Thyroid gland (tissue), 4 donors: ENCODE data around the gene CCDC85A. TPM values are rescaled to one million over a fixed set of nuclear protein-coding genes. Genes with fewer than 3 reads are reported as not detected.

Experiments used
- DNase-seq, 2 donors: peaks; one replicate each; pipeline ENCODE4 v3.0.0-alpha.2; 2019
- H3K27ac ChIP-seq, 3 donors: fragments of 200-600 bp; sonication (generic); 1 replicate in 2 of 3; 2 replicates in 1 of 3; pipeline ENCODE4 v1.5.1; 2016 to 2019; ENCODE audit warnings: mild to moderate bottlenecking in 1 of 3, moderate library complexity in 1 of 3
- H3K27me3 ChIP-seq: fragments of 200-600 bp; sonication (generic); one replicate; pipeline ENCODE4 v1.5.1; 2019
- H3K36me3 ChIP-seq, 2 donors: fragments of 200-600 bp; sonication (generic); one replicate each; pipeline ENCODE4 v1.5.1; 2016 to 2019
- H3K4me1 ChIP-seq, 2 donors: fragments of 200-600 bp; sonication (generic); one replicate each; pipeline ENCODE4 v1.5.1; 2017 to 2019
- H3K4me3 ChIP-seq, 3 donors: fragments of 200-600 bp; sonication (generic); replicated peaks in 1 of 3; 1 replicate in 2 of 3; 2 replicates in 1 of 3; pipeline ENCODE4 v1.5.1; 2016; ENCODE audit warnings: mild to moderate bottlenecking in 1 of 3
- H3K9me3 ChIP-seq: fragments of 200-600 bp; sonication (generic); one replicate; pipeline ENCODE4 v1.5.1; 2017
- CTCF ChIP-seq, 6 experiments: fragments of 200-600 bp in 3 of 6; fragments of 450-650 bp in 3 of 6; sonication (generic) in 3 of 6; IDR thresholded peaks; one replicate each; pipeline ENCODE4 v1.5.1; 2016 to 2019; ENCODE audit warnings: antibody characterized with exemption in 6 of 6, mild to moderate bottlenecking in 2 of 6, inconsistent platforms in 1 of 6, moderate library complexity in 1 of 6
- POLR2A ChIP-seq, 2 donors: fragments of 450-650 bp; IDR thresholded peaks; one replicate each; pipeline ENCODE4 v1.6.1; 2017; ENCODE audit warnings: antibody characterized with exemption in 2 of 2, mild to moderate bottlenecking in 2 of 2, moderate library complexity in 1 of 2
- WGBS, 2 donors: methylation state at CpG; one replicate each; pipeline ENCODE4 v1.1.5; 2017; 5-methylcytosine and 5-hydroxymethylcytosine counted together
- intact Hi-C: fragments of 100-400 bp; cut with DNase I; formaldehyde crosslinking; loops from one replicate; pipeline ENCODE4 v1.15.1; 2023
- total RNA-seq, 4 donors: library from RNA; depleted of rRNA; stranded (reverse); fragments of >200 nt; gene quantifications; one replicate each; pipeline ENCODE4 v1.2.3, GENCODE V29; 2016

The CCDC85A gene
- total RNA-seq, 4 donors from 2014 or later: 24.5 to 36.4 (median 27.6) TPM

DNA sequence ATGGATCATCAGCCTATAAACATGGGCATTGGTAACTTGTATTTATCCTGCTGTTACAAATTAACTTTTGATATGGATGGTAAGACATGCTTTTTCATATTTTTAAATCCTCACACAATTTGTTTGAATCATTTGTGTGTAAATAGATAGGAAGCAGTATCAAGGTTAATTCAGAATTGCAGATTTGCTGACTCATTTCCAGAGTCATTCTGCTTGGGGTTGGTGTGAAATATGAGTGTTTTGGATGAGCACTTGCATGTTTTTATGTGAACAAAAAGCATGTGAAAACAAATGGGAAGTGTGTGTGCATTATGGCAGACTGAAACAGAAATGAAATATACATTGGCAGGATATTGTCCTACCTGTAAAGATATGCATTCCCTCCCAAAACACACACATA, 11.8 kb downstream of the CCDC85A start:
- intact Hi-C loops: no loop called here
- no peak overlapping the region for H3K27ac ChIP-seq
- H3K36me3 ChIP-seq: peaks cover 0 to 4% of the 10 kb centered on the region in 2 donors

GRCh38 chr2:56197816-56198215, 14.0 kb downstream of the CCDC85A start:
- no peaks in the 10 kb centered on the region for H3K27me3 ChIP-seq
- no peak for TF ChIP-seq POLR2A (IDR thresholded peaks at IDR 0.05)
- TF ChIP-seq CTCF (IDR thresholded peaks at IDR 0.05): no peak
- intact Hi-C loops: no loop called here
- no peak for DNase-seq
- no peak overlapping the region for H3K4me3 ChIP-seq
- no peaks in the 10 kb centered on the region for H3K9me3 ChIP-seq
- H3K4me1 ChIP-seq: peaks cover 11 to 17% of the 10 kb centered on the region in 2 donors
- no peak overlapping the region for H3K27ac ChIP-seq
- WGBS, 2 donors: 93 to 95% methylated on average over 7 of the region's 7 CpGs
- peaks cover 0 to 1% of the 10 kb centered on the region in 2 donors for H3K36me3 ChIP-seq

More for the DNA sequence above, 11.8 kb downstream of the CCDC85A start:
- Histone ChIP-seq H3K9me3 (no peaks in the 10 kb centered on the region), H3K4me3 (no peak overlapping the region), H3K27me3 (no peaks in the 10 kb centered on the region), H3K4me1 (peaks cover 17 to 23% of the 10 kb centered on the region in 2 donors)
- TF ChIP-seq POLR2A (IDR thresholded peaks at IDR 0.05): no peak
- no peak for TF ChIP-seq CTCF (IDR thresholded peaks at IDR 0.05)
- DNase-seq: no peak

- 86 to 95% methylated on average over 1 of the region's 1 CpG for WGBS, 2 donors
- no peak for DNase-seq
- TF ChIP-seq CTCF (IDR thresholded peaks at IDR 0.05) (no peak), POLR2A (IDR thresholded peaks at IDR 0.05) (no peak)
- no peak overlapping the region for H3K4me3 ChIP-seq
- H3K4me1 ChIP-seq: peaks cover 11 to 16% of the 10 kb centered on the region in 2 donors
- H3K36me3 ChIP-seq: no peaks in the 10 kb centered on the region
- no peaks in the 10 kb centered on the region for H3K27me3 ChIP-seq
- no peaks in the 10 kb centered on the region for H3K9me3 ChIP-seq
- no peak overlapping the region for H3K27ac ChIP-seq
- intact Hi-C loops: no loop called here
These were observed 15.1 kb downstream of the CCDC85A start for GRCh38 chr2:56198936-56199335.

GRCh38 chr2:56199492-56199891, 15.7 kb downstream of the CCDC85A start:
- Histone ChIP-seq H3K4me1 (peaks cover 11 to 12% of the 10 kb centered on the region in 2 donors), H3K36me3 (no peaks in the 10 kb centered on the region), H3K27me3 (no peaks in the 10 kb centered on the region), H3K9me3 (no peaks in the 10 kb centered on the region), H3K4me3 (no peak overlapping the region), H3K27ac (no peak overlapping the region)
- DNase-seq: no peak
- WGBS, 2 donors: 88 to 92% methylated on average over 1 of the region's 1 CpG
- TF ChIP-seq POLR2A (IDR thresholded peaks at IDR 0.05): no peak
- intact Hi-C loops: no loop called here

GRCh38 chr2:56202381-56203121, 18.8 kb downstream of the CCDC85A start:
- no peak for DNase-seq
- WGBS, 2 donors: 89 to 92% methylated on average over 3 of the region's 3 CpGs
- intact Hi-C loops: no loop called here
- no peak overlapping the region for H3K4me3 ChIP-seq
- no peak for TF ChIP-seq CTCF (IDR thresholded peaks at IDR 0.05)
- no peak for TF ChIP-seq POLR2A (IDR thresholded peaks at IDR 0.05)
- peaks cover 0 to 4% of the 10 kb centered on the region in 2 donors for H3K4me1 ChIP-seq
- no peaks in the 10 kb centered on the region for H3K27me3 ChIP-seq
- H3K36me3 ChIP-seq: no peaks in the 10 kb centered on the region
- no peak overlapping the region for H3K27ac ChIP-seq
- H3K9me3 ChIP-seq: no peaks in the 10 kb centered on the region
